ENCODE data around the gene DCUN1D1.

DCUN1D1 gene

GRCh38 chr3:182911782-182912111 lies 68.6 kb downstream of the DCUN1D1 start:
- no peak for DNase-seq (ENCODE audit: low read depth)
- TF ChIP-seq, protein P1, sequence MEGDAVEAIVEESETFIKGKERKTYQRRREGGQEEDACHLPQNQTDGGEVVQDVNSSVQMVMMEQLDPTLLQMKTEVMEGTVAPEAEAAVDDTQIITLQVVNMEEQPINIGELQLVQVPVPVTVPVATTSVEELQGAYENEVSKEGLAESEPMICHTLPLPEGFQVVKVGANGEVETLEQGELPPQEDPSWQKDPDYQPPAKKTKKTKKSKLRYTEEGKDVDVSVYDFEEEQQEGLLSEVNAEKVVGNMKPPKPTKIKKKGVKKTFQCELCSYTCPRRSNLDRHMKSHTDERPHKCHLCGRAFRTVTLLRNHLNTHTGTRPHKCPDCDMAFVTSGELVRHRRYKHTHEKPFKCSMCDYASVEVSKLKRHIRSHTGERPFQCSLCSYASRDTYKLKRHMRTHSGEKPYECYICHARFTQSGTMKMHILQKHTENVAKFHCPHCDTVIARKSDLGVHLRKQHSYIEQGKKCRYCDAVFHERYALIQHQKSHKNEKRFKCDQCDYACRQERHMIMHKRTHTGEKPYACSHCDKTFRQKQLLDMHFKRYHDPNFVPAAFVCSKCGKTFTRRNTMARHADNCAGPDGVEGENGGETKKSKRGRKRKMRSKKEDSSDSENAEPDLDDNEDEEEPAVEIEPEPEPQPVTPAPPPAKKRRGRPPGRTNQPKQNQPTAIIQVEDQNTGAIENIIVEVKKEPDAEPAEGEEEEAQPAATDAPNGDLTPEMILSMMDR (conservative IDR thresholded peaks at IDR 0.05; ENCODE audit: low read length), result no peak
- H3K4me3 ChIP-seq (ENCODE audit: low read length), result no peak overlapping the region

DNA sequence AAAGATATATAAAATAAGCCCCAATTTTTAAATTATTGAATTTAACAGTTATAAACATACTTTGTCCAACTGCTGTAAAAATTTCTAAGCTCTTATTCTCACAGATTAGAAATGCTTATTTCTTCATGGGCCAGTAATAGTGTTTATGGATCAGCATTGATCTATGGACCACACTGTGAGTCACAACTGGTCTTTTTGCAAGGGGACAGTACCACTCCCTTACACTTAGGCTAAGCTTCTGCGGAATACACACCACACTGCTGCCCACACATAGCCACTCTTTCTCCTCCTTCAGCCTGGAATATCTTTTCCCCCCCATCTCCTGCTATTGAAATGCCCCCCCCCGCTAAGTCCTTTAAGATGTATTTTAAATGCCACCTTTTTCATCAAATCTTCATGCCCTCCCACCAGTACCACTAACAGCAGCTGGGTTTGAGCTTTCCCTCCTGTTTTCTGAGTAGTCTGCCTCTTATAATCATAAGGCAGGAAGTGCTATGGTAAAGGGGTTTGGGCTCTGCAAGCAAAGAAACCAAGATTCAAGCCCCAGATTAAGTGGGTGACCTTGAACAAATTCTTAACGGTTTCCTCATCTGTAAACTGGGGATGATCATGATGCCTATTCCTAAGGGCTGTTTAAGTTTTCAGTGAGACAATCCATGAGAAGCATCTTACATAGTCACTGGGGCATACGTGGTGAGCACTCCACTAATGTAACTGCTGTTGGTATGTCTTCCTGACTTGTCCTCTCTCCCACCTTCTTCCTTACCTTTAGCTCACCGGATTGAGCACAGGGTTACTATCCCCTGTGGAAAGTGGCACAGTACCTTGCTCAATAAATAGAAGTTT lies 69.2 kb downstream of the DCUN1D1 start:
- H3K4me3 ChIP-seq (ENCODE audit: low read length), result no peak overlapping the region
- DNase-seq (ENCODE audit: low read depth), result no peak
- TF ChIP-seq, protein P1 (conservative IDR thresholded peaks at IDR 0.05; ENCODE audit: low read length), result no peak

- no peak overlapping the region for H3K4me3 ChIP-seq (ENCODE audit: low read length)
- DNase-seq (ENCODE audit: low read depth), result peak; percentile 17
- TF ChIP-seq, protein P1 (conservative IDR thresholded peaks at IDR 0.05; ENCODE audit: low read length), result peak; percentile 56
Measured at GRCh38 chr3:182909318-182910040, 70.9 kb downstream of the DCUN1D1 start.

DNA sequence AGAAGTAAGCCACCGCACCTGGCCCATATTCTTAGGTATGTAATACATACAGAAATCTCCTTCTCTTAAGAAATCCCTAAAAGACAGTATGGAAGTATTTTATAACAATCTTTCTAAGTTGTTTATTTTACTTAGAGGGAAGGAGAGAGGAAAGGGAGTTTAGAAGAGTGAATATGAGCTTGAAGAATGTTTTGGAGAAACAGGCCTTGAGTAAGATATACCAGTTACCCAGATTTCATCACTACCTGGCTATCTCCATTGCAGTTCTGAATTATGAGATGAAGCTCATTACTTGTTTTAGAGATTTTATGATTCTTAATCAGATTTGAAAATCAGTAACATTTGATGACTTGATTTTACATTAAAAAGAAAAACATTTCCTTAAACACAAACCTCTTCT lies 71.9 kb downstream of the DCUN1D1 start:
- peak; percentile 9 for DNase-seq (ENCODE audit: low read depth)
- TF ChIP-seq, protein P1 (conservative IDR thresholded peaks at IDR 0.05; ENCODE audit: low read length), result no peak
- H3K4me3 ChIP-seq (ENCODE audit: low read length), result no peak overlapping the region

GRCh38 chr3:182906036-182906435 lies 74.3 kb downstream of the DCUN1D1 start:
- DNase-seq (ENCODE audit: low read depth), result no peak
- TF ChIP-seq, protein P1 (conservative IDR thresholded peaks at IDR 0.05; ENCODE audit: low read length), result no peak

GRCh38 chr3:182905623-182906022 lies 74.7 kb downstream of the DCUN1D1 start:
- H3K4me3 ChIP-seq (ENCODE audit: low read length), result no peak overlapping the region
- TF ChIP-seq, protein P1 (conservative IDR thresholded peaks at IDR 0.05; ENCODE audit: low read length), result no peak
- no peak for DNase-seq (ENCODE audit: low read depth)

More at GRCh38 chr3:182906036-182906435, 74.3 kb downstream of the DCUN1D1 start:
- no peak overlapping the region for H3K4me3 ChIP-seq (ENCODE audit: low read length)

DNA sequence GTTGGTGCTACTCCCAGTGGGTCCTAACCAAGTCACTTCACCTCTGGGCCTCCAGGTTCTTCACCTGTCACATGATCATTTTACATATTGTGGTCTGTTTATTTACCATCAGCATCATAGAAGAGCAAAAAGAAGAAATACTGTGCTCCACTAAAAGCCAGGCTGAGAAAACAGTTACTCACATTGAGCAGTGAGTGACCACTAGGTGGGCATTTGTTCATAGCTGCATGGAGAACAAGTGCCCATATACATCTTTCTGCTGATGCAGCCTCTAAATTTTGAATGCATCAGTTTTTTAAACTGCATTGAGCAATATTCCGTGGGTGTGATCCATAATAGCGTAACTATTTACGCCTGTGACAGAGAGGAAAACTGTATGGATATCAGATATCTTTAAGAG lies 76.2 kb downstream of the DCUN1D1 start:
- DNase-seq (ENCODE audit: low read depth), result no peak
- H3K4me3 ChIP-seq (ENCODE audit: low read length), result no peak overlapping the region
- TF ChIP-seq, protein P1 (conservative IDR thresholded peaks at IDR 0.05; ENCODE audit: low read length), result no peak

All from AG10803 (cell line).